GM19395 (cell line): ENCODE data around the gene LGALSL.

Experiments
- ATAC-seq: cut with Tn5 transposase; IDR thresholded peaks from one replicate; pipeline ENCODE4 v1.9.1; 2021; ENCODE audit warnings: mild to moderate bottlenecking, moderate library complexity; ENCODE audit not compliant: unreplicated experiment

The LGALSL gene

GRCh38 chr2:64470071-64470470 lies 16.1 kb downstream of the LGALSL start:
- no peak for ATAC-seq

- no peak for ATAC-seq
Measured at GRCh38 chr2:64470766-64471295, 16.9 kb downstream of the LGALSL start.

- ATAC-seq = no peak
Measured at GRCh38 chr2:64471600-64471999, 17.6 kb downstream of the LGALSL start.

- no peak for ATAC-seq
Measured at GRCh38 chr2:64472881-64473280, 18.9 kb downstream of the LGALSL start.

- no peak for ATAC-seq
Measured at GRCh38 chr2:64474121-64474571, 20.2 kb downstream of the LGALSL start.

GRCh38 chr2:64474636-64475035 lies 20.7 kb downstream of the LGALSL start:
- ATAC-seq = no peak

GRCh38 chr2:64477037-64477436 lies 23.1 kb downstream of the LGALSL start:
- ATAC-seq = no peak

GRCh38 chr2:64477979-64478378 lies 24.0 kb downstream of the LGALSL start:
- no peak for ATAC-seq

- ATAC-seq = no peak
Measured at GRCh38 chr2:64478502-64479230, 24.7 kb downstream of the LGALSL start.

- no peak for ATAC-seq
Measured at GRCh38 chr2:64479259-64480117, 25.5 kb downstream of the LGALSL start.

- no peak for ATAC-seq
Measured at GRCh38 chr2:64481665-64482064, 27.7 kb downstream of the LGALSL start.

GRCh38 chr2:64482243-64482642 lies 28.3 kb downstream of the LGALSL start:
- ATAC-seq = no peak

GRCh38 chr2:64482765-64483504 lies 29.0 kb downstream of the LGALSL start:
- no peak for ATAC-seq

- no peak for ATAC-seq
Measured at GRCh38 chr2:64485331-64485730, 31.4 kb downstream of the LGALSL start.

- no peak for ATAC-seq
Measured at GRCh38 chr2:64485961-64486360, 32.0 kb downstream of the LGALSL start.

GRCh38 chr2:64487256-64488049 lies 33.5 kb downstream of the LGALSL start:
- ATAC-seq = no peak

- ATAC-seq = peak; percentile 76
Measured at GRCh38 chr2:64488050-64488974, 34.4 kb downstream of the LGALSL start.

GRCh38 chr2:64489081-64489751 lies 35.3 kb downstream of the LGALSL start:
- ATAC-seq = no peak

GRCh38 chr2:64491426-64491825 lies 37.5 kb downstream of the LGALSL start:
- ATAC-seq = no peak
